ENCODE results near the gene XCL2.
A peak's percentile ranks its signal among the peaks of the same experiment; 100 is the strongest.
"Not testable (repeated sequence)": the region's sequence is repeated elsewhere in the genome, so short reads cannot be mapped to it uniquely, and the experiment has no call there.

Gene XCL2

GRCh38 chr1:168556647-168557046 lies 12.8 kb upstream of the XCL2 start:
- DNase-seq (ENCODE audit: low read depth): no peak

DNA sequence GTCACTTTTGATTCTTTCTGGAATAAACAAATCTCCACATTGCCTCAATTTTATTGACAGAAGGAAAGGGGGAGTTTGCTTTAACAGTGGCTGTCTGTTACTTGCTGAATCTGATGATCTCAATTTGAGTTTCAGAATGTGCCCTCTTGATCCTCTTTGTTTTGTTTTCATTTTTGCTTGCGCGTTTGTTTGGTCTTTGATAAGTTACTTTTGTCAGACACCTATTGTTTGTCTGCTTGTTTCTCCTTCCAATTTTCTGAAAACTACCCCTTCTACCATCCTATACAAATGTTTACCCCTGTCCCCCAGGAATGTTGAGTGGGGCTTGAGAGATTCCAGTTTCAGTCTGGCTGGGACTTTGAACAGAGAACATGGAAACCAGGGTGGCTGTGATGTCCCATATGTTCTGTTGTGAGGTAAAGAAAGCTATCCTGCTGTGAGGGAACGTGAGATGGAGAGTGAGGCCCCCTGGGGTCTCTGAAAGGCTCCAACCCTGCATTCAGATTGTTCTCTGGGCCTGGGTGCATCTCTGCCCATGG lies 11.8 kb upstream of the XCL2 start:
- no peak for DNase-seq (ENCODE audit: low read depth)

DNA sequence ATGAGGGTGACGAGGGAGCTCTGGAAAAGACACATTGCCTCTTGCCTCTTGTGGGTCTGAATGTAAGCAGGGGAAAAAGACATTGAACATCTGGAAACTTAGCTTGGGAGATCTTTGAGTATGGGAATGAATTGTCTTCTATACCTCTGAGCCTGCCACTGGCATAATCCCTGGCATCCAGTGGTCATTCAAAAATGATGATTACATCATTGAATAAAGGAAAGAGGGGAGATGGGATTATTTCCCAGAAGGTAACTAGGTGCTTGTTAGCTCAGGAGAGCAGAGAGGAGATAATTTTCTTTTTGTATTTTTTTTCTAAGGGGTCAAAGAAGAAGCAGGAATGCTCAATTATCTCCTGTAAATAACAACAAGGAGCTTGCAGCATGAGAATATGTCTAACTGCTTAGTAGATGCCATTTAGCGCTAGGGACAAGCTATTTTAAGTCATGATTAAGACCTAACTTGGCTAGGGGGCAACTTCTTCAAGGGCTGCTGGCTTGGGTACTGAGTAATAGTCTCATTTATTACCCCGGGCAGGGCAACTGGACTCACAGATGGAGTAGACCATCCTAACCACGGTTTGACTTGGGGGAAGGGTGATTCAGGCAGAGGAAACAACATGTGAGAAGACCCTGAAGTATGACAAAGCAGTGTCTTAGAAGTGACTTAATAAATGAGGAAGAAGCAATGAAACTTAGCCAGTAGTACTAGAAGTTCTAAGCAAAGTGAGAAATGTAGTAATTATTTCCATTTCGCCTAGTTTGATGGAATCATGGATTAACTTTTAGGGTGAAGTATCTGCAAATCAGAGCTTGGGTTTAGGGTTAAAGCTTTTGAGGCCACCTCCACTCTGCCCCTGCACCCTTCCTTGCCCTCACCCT lies 11.0 kb upstream of the XCL2 start:
- no peak for DNase-seq (ENCODE audit: low read depth)

DNA sequence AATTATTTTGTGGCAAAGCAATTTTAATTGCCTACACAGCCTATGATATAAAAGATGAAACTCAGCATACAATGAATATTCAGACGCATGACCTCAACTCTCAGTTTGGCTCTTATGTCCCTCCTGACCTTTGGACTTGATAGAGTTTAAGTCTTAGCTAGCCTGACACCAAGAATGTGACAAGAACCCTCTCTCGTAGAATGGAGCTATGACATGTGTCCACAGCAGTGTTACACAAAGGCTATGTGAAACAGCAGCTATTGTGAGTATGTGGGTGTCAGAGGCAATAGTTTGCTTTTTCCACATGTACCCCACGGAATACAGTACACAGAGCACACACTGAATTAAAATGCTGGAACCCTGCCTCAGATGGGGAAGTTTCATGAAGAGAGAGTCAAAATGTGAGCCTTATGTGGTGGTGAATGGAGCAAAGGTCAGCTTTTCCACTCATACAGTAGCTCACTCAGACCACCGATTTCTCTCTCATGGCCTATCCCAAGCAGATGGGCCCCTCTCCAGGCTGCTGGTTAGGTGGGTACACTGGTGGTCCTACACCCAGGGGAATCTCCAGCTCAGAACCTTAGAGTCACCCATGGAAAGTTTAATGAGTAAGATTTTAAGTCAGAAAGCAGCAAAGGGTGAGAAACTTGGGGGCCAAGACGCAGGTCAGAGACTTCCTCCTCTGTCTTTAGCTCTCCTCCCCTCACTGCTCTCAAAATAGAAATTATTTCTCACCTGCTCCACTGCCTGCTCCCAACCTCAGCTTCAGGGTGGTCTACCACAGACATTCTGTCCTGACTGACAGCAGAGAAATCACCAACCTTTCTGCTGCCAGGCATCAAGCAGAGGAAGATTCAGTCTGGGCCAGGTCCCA lies 10.1 kb upstream of the XCL2 start:
- DNase-seq (ENCODE audit: low read depth): no peak

GRCh38 chr1:168552961-168553360 lies 9.2 kb upstream of the XCL2 start:
- no peak for DNase-seq (ENCODE audit: low read depth)

GRCh38 chr1:168551688-168552087 lies 7.9 kb upstream of the XCL2 start:
- no peak for DNase-seq (ENCODE audit: low read depth)

- DNase-seq (ENCODE audit: low read depth): peak; percentile 11
Observed at GRCh38 chr1:168550971-168551370, 7.2 kb upstream of the XCL2 start.

GRCh38 chr1:168546553-168546895 lies 2.7 kb upstream of the XCL2 start:
- not testable (repeated sequence) for DNase-seq (ENCODE audit: low read depth)

GRCh38 chr1:168545678-168546552 lies 2.1 kb upstream of the XCL2 start:
- DNase-seq (ENCODE audit: low read depth): peak; percentile 54

GRCh38 chr1:168542978-168543377 lies 819 bp downstream of the XCL2 start:
- not testable (repeated sequence) for DNase-seq (ENCODE audit: low read depth)

GRCh38 chr1:168540798-168541197 lies 3.0 kb downstream of the XCL2 start:
- not testable (repeated sequence) for DNase-seq (ENCODE audit: low read depth)

DNA sequence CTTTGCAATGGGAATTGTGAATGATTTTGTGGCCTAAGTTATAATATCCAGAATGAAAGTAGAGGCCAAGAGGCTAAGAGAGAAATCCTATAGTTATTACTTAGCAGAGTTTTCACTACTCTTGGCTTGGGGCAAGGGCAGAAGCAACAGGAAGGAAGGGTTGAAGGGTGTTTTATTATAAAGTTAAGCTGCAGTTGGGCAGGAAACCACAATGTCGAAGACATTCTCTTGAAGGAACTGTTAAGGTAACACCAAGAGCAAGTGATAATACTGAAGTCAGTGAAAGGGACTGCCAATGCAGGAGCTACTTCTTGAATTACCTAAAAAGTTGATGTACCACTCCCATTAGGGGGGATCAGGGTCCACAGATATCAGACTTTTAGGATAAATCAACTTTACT lies 8.3 kb downstream of the XCL2 start:
- no peak for DNase-seq (ENCODE audit: low read depth)

GRCh38 chr1:168531615-168532345 lies 12.0 kb downstream of the XCL2 start:
- DNase-seq (ENCODE audit: low read depth): no peak

GRCh38 chr1:168529518-168529917 lies 14.3 kb downstream of the XCL2 start:
- DNase-seq (ENCODE audit: low read depth): no peak

GRCh38 chr1:168521401-168522000 lies 22.3 kb downstream of the XCL2 start:
- DNase-seq (ENCODE audit: low read depth): no peak

DNA sequence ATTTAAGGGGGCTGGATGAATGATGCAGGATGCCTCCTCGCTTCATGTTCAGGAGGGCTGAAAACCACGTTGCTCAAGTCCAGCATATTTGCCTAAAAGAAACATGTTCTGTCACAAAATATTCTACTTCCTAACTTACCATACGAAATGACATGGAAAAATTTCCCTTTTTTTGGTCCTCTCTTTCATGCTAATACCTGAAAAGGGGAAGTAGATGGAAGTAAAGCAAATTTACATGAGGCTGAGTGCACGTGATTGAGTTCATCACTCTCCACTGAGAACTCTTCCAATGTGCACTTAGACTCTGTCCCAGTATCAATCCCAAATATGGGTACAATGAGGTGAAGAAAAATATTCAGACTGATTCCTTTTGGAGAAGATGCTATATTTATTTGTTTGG lies 23.0 kb downstream of the XCL2 start:
- no peak for DNase-seq (ENCODE audit: low read depth)

GRCh38 chr1:168520052-168520751 lies 23.6 kb downstream of the XCL2 start:
- DNase-seq (ENCODE audit: low read depth): no peak

- DNase-seq (ENCODE audit: low read depth): no peak
Observed at GRCh38 chr1:168518813-168519212, 25.0 kb downstream of the XCL2 start.

GRCh38 chr1:168518201-168518689 lies 25.6 kb downstream of the XCL2 start:
- no peak for DNase-seq (ENCODE audit: low read depth)

GRCh38 chr1:168514455-168514854 lies 29.3 kb downstream of the XCL2 start:
- no peak for DNase-seq (ENCODE audit: low read depth)

Measured in iris pigment epithelial cell (primary cell).